Caki2 (cell line): ENCODE measurements around the gene ZMIZ1. TPM values are rescaled to one million over a fixed set of nuclear protein-coding genes. Genes with fewer than 3 reads are reported as not detected.

Experiments
- DNase-seq: peaks from one replicate; pipeline ENCODE4 v3.0.0-alpha.2; 2015; ENCODE audit warnings: low read depth
- in situ Hi-C: cut with HindIII; loops from 2 replicates; pipeline ENCODE4 v1.10.0; 2016; ENCODE audit warnings: low sequenced_read_pairs, low pct_unique_long_range_greater_than_20kb, mixed read lengths
- total RNA-seq: library from RNA; depleted of rRNA; stranded (reverse); fragments of >200 nt; shearing (Covaris generic); gene quantifications from 2 replicates; pipeline ENCODE4 v1.2.3, GENCODE V29; 2014; ENCODE audit warnings: low replicate concordance

Gene ZMIZ1
- total RNA-seq, 1 experiment from 2014 or later: 17.4 TPM

GRCh38 chr10:79086822-79087221 lies 18.1 kb downstream of the ZMIZ1 start:
- DNase-seq: no peak
- in situ Hi-C loops: no loop called here

- in situ Hi-C loops: no loop called here
- no peak for DNase-seq
These were observed 19.0 kb downstream of the ZMIZ1 start for GRCh38 chr10:79087721-79088120.

GRCh38 chr10:79088176-79088575 lies 19.4 kb downstream of the ZMIZ1 start:
- DNase-seq: no peak

GRCh38 chr10:79088613-79089355 lies 20.0 kb downstream of the ZMIZ1 start:
- no peak for DNase-seq
- in situ Hi-C loops: no loop called here

More at GRCh38 chr10:79088176-79088575, 19.4 kb downstream of the ZMIZ1 start:
- in situ Hi-C loops: no loop called here

GRCh38 chr10:79089632-79090031 lies 20.9 kb downstream of the ZMIZ1 start:
- DNase-seq: no peak
- in situ Hi-C loops: no loop called here

GRCh38 chr10:79090134-79090803 lies 21.5 kb downstream of the ZMIZ1 start:
- DNase-seq: peak; percentile 53
- in situ Hi-C loops: no loop called here

- no peak for DNase-seq
- in situ Hi-C loops: no loop called here
These were observed 23.6 kb downstream of the ZMIZ1 start for GRCh38 chr10:79092292-79092896.

- no peak for DNase-seq
- in situ Hi-C loops: no loop called here
These were observed 25.1 kb downstream of the ZMIZ1 start for GRCh38 chr10:79093658-79094411.

GRCh38 chr10:79094412-79095175 lies 25.8 kb downstream of the ZMIZ1 start:
- in situ Hi-C loops: no loop called here
- DNase-seq: no peak

GRCh38 chr10:79095316-79095715 lies 26.6 kb downstream of the ZMIZ1 start:
- in situ Hi-C loops: no loop called here
- no peak for DNase-seq

- in situ Hi-C loops: no loop called here
- DNase-seq: no peak
These were observed 27.7 kb downstream of the ZMIZ1 start for GRCh38 chr10:79096514-79096913.

- in situ Hi-C loops: no loop called here
- no peak for DNase-seq
These were observed 28.5 kb downstream of the ZMIZ1 start for GRCh38 chr10:79097021-79097872.

- DNase-seq: no peak
- in situ Hi-C loops: no loop called here
These were observed 29.3 kb downstream of the ZMIZ1 start for GRCh38 chr10:79098061-79098460.

- DNase-seq: no peak
These were observed 29.8 kb downstream of the ZMIZ1 start for GRCh38 chr10:79098596-79099015.

GRCh38 chr10:79099898-79100448 lies 31.2 kb downstream of the ZMIZ1 start:
- in situ Hi-C loops: no loop called here
- DNase-seq: no peak

More at GRCh38 chr10:79098596-79099015, 29.8 kb downstream of the ZMIZ1 start:
- in situ Hi-C loops: no loop called here

- no peak for DNase-seq
- in situ Hi-C loops: no loop called here
These were observed 32.0 kb downstream of the ZMIZ1 start for GRCh38 chr10:79100771-79101170.
